NT2/D1 (cell line): ENCODE data around the gene CTAGE1.

ENCODE experiments used
- YY1 ChIP-seq: IDR thresholded peaks from 2 replicates; pipeline ENCODE4 v1.6.1; 2011; ENCODE audit not compliant: insufficient read length, insufficient read depth
- ZNF274 ChIP-seq: IDR thresholded peaks from 2 replicates; pipeline ENCODE4 v1.6.1; 2011; ENCODE audit warnings: mild to moderate bottlenecking, low read depth, low read length

DNA sequence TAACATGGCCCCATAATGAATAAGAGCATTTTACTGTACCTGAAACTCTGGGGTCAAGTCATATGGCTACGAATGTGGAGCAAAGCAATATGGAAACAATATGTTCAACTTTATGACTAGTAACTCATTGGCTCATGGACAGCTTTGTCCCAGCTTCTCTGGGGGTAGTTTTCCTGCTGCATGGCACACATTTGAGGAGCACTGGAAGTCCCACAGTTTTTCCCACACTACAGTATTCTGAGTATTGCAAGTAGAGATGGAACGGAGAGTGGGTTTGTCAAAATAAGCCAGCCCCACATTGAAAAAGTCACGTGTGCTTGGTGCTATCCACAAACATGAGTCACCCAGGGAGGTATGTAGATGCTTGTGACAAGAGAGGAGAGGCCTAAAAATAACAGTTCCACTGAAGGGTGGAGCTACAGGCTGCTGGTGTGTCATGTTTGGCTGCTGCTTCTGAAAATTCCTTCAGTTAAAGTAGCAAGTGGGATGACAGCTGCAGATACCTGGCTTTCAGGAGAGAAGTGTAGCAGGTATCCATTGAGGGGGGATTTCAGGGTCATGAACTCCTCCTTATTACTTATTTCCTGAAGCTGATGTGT is 48.2 kb upstream of the CTAGE1 start:
- TF ChIP-seq ZNF274: no peak
- no peak for TF ChIP-seq YY1
